ENCODE data around the gene RCBTB2. TPM values are rescaled to one million over a fixed set of nuclear protein-coding genes. Genes with fewer than 3 reads are reported as not detected.
A peak's percentile ranks its signal among the peaks of the same experiment; 100 is the strongest.

Gene RCBTB2
- total and polyA plus RNA-seq, 2 donors (not counting 3 experiments of a cell fraction or from before 2014, with no cell fraction given) = 10.7 to 12.6 TPM

- TF ChIP-seq JUN (IDR thresholded peaks at IDR 0.05; ENCODE audit: borderline replicate concordance, insufficient read depth, insufficient read length, low read depth) (no peak), MYC (IDR thresholded peaks at IDR 0.05; ENCODE audit: low read depth, low read length) (no peak), POLR2AphosphoS5 (IDR thresholded peaks at IDR 0.05; ENCODE audit: insufficient read depth, low read depth, low read length) (no peak), EZH2 (IDR thresholded peaks at IDR 0.05; ENCODE audit: borderline replicate concordance, low read depth, low read length, severe bottlenecking) (no peak), CTCF (IDR thresholded peaks at IDR 0.05; ENCODE audit: extremely low read depth in 1 of 2, insufficient read depth in 1 of 2, low read depth in 1 of 2, low read length in 2 of 2) (no peak), POLR2A (IDR thresholded peaks at IDR 0.05; ENCODE audit: low read depth, low read length) (no peak), GATA2 (IDR thresholded peaks at IDR 0.05; ENCODE audit: insufficient read depth, insufficient read length, low read depth, low read length) (no peak)
- TF ChIP-seq, protein P1, sequence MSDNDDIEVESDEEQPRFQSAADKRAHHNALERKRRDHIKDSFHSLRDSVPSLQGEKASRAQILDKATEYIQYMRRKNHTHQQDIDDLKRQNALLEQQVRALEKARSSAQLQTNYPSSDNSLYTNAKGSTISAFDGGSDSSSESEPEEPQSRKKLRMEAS (IDR thresholded peaks at IDR 0.05; ENCODE audit: insufficient read depth, insufficient read length) = no peak
- no peaks in the 10 kb centered on the region for H3K36me3 ChIP-seq (ENCODE audit: control insufficient read depth in 2 of 2, extremely low read depth in 1 of 2, insufficient read depth in 2 of 2, low read length in 2 of 2)
- ChIA-PET POLR2A (interaction anchor here (1.2 kb wide), 1 partner anchor 39 kb away, joined by 3 read pairs; the partner anchor contains the start of gene RCBTB2), CTCF (interaction anchor here (1.7 to 1.8 kb wide), 2 partner anchors 39 to 87 kb away, joined by 4 to 9 read pairs; partner anchors contain the start of gene RCBTB2)
- intact Hi-C loops (cut with micrococcal nuclease) = no loop called here
- no peaks in the 10 kb centered on the region for H3K9me1 ChIP-seq (replicated peaks; ENCODE audit: control insufficient read depth, extremely low read depth, insufficient read depth, low read length)
- peaks cover 50% of the 10 kb centered on the region for H3K4me1 ChIP-seq (ENCODE audit: control insufficient read depth, extremely low read depth, insufficient read depth, low read length)
- no peak overlapping the region for H3K4me3 ChIP-seq (replicated peaks in 1 of 3; ENCODE audit: insufficient read depth in 1 of 3, low read depth in 1 of 3, low read length in 3 of 3)
- H3K9me3 ChIP-seq (replicated peaks; ENCODE audit: control insufficient read depth, insufficient read depth, low read length) = no peaks in the 10 kb centered on the region
- FAIRE-seq (no peak), DNase-seq (ENCODE audit: low read depth, low spot score) (peak; percentile 28)
- no peaks in the 10 kb centered on the region for H4K20me1 ChIP-seq (replicated peaks; ENCODE audit: control insufficient read depth, extremely low read depth, insufficient read depth, low read length)
- BruUV-seq (replicated peaks) = no TSS peak
- no peaks in the 10 kb centered on the region for H3K79me2 ChIP-seq (ENCODE audit: control insufficient read depth, insufficient read depth, low read length)
- H2AFZ ChIP-seq (ENCODE audit: low read depth, low read length) = no peak overlapping the region
- peak overlapping the region; percentile 54 for H3K27ac ChIP-seq (ENCODE audit: insufficient read depth, low read depth, low read length)
- peak overlapping the region; percentile 88 for H3K4me2 ChIP-seq (ENCODE audit: insufficient read depth, low read length)
- no peaks in the 10 kb centered on the region for H3K27me3 ChIP-seq (ENCODE audit: control insufficient read depth in 2 of 2, insufficient read depth in 2 of 2, low read length in 2 of 2)
- dilution Hi-C loops (cut with MboI; ENCODE audit: extremely low pct_ligation_motif_present, low sequenced_read_pairs) = no loop called here
- H3K9ac ChIP-seq (replicated peaks; ENCODE audit: extremely low read depth, insufficient read depth, low read length) = no peak overlapping the region
These were observed 39.7 kb downstream of the RCBTB2 start for GRCh38 chr13:48493066-48493765.

Measured in endothelial cell of umbilical vein (primary cell).